ENCODE data around the gene STAG1. TPM values are rescaled to one million over a fixed set of nuclear protein-coding genes. Genes with fewer than 3 reads are reported as not detected.

STAG1 gene
- total and polyA plus RNA-seq, 9 of the 15 experiments (the other 6 are each of a cell fraction or from before 2014, with no cell fraction given), result 2.7 to 17.7 (median 8.8) TPM

GRCh38 chr3:136735103-136735502 is 17.1 kb downstream of the STAG1 start (continued):
- TF ChIP-seq CHD7 (IDR thresholded peaks at IDR 0.05; ENCODE audit: low read depth, low read length) (no peak), MTF1 (CRISPR knock-in tag; IDR thresholded peaks at IDR 0.05; ENCODE audit: borderline replicate concordance) (no peak), TGIF2 (CRISPR knock-in tag; IDR thresholded peaks at IDR 0.05) (no peak)

Measured in K562 (cell line).